Uterus (tissue), 2 donors: ENCODE data around the gene TTC39B.

Experiments
- CTCF ChIP-seq, 4 experiments: fragments of 200-600 bp in 2 of 4; fragments of 450-650 bp in 2 of 4; sonication (generic) in 2 of 4; IDR thresholded peaks; one replicate each; pipeline ENCODE4 v1.5.1; 2016 to 2019; ENCODE audit warnings: antibody characterized with exemption in 4 of 4, mild to moderate bottlenecking in 2 of 4, moderate library complexity in 1 of 4
- POLR2A ChIP-seq, 2 donors: fragments of 450-650 bp; IDR thresholded peaks; one replicate each; pipeline ENCODE4 v1.6.1; 2016; ENCODE audit warnings: antibody characterized with exemption in 2 of 2, mild to moderate bottlenecking in 1 of 2, moderate library complexity in 1 of 2

GRCh38 chr9:15137089-15137488 is 169.9 kb downstream of the TTC39B start:
- TF ChIP-seq CTCF (IDR thresholded peaks at IDR 0.05): no peak
- no peak for TF ChIP-seq POLR2A (IDR thresholded peaks at IDR 0.05)
